ENCODE measurements around the gene DES. TPM values are rescaled to one million over a fixed set of nuclear protein-coding genes. Genes with fewer than 3 reads are reported as not detected.

DES gene
- total and polyA plus RNA-seq, 2 donors (not counting 1 experiment from before 2014, with no cell fraction given): not detected

- H3K4me2 ChIP-seq (replicated peaks; ENCODE audit: low read depth, low read length, poor library complexity, severe bottlenecking): no peak overlapping the region
- intact Hi-C loops (cut with micrococcal nuclease): no loop called here
- Mint-ChIP-seq H3K4me1 (no peaks in the 10 kb centered on the region), H3K4me3 (no peak overlapping the region), H3K27me3 (no peaks in the 10 kb centered on the region), H3K27ac (no peak overlapping the region), H3K9me3 (ENCODE audit: insufficient read depth) (no peaks in the 10 kb centered on the region)
- no peaks in the 10 kb centered on the region for H3K9me3 ChIP-seq (ENCODE audit: control extremely low read depth in 1 of 3, control insufficient read depth in 2 of 3, insufficient read depth in 1 of 3, low read length in 2 of 3)
- ChIA-PET CTCF (no interaction called here), POLR2A (no interaction called here)
- DNase-seq: no peak
- H3K27ac ChIP-seq (ENCODE audit: low read length in 2 of 2): no peak overlapping the region
- H3K36me3 ChIP-seq (replicated peaks in 1 of 2; ENCODE audit: control extremely low read depth in 1 of 2, control insufficient read depth in 1 of 2, extremely low read depth in 1 of 2, insufficient read depth in 2 of 2, low read length in 1 of 2): peaks cover 0 to 52% of the 10 kb centered on the region in 2 experiments
- H3K27me3 ChIP-seq (replicated peaks in 1 of 4; ENCODE audit: control extremely low read depth in 1 of 4, control insufficient read depth in 3 of 4, insufficient read depth in 4 of 4, low read length in 3 of 4): no peaks in the 10 kb centered on the region
- no peak for ATAC-seq (ENCODE audit: low read depth)
- H3K4me1 ChIP-seq (ENCODE audit: control insufficient read depth in 2 of 2, insufficient read depth in 2 of 2, low read length in 2 of 2): no peaks in the 10 kb centered on the region
- no peaks in the 10 kb centered on the region for H4K20me1 ChIP-seq (ENCODE audit: control insufficient read depth, insufficient read depth, low read length, poor library complexity, severe bottlenecking)
- no peak for TF ChIP-seq EZH2 (IDR thresholded peaks at IDR 0.05; ENCODE audit: borderline replicate concordance, insufficient read depth, low read depth, low read length, poor library complexity, severe bottlenecking)
- TF ChIP-seq, protein P1, sequence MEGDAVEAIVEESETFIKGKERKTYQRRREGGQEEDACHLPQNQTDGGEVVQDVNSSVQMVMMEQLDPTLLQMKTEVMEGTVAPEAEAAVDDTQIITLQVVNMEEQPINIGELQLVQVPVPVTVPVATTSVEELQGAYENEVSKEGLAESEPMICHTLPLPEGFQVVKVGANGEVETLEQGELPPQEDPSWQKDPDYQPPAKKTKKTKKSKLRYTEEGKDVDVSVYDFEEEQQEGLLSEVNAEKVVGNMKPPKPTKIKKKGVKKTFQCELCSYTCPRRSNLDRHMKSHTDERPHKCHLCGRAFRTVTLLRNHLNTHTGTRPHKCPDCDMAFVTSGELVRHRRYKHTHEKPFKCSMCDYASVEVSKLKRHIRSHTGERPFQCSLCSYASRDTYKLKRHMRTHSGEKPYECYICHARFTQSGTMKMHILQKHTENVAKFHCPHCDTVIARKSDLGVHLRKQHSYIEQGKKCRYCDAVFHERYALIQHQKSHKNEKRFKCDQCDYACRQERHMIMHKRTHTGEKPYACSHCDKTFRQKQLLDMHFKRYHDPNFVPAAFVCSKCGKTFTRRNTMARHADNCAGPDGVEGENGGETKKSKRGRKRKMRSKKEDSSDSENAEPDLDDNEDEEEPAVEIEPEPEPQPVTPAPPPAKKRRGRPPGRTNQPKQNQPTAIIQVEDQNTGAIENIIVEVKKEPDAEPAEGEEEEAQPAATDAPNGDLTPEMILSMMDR (IDR thresholded peaks at IDR 0.05): no peak
- H3K4me3 ChIP-seq (ENCODE audit: control extremely low read depth in 1 of 5, extremely low read depth in 1 of 5, insufficient read depth in 1 of 5, low read depth in 2 of 5, low read length in 4 of 5): no peak overlapping the region
- H3K79me2 ChIP-seq (ENCODE audit: control insufficient read depth, insufficient read depth, low read length): peaks cover 8% of the 10 kb centered on the region
- no peak overlapping the region for H3K9ac ChIP-seq (ENCODE audit: low read length)
- no peak overlapping the region for H2AFZ ChIP-seq (ENCODE audit: insufficient read depth, low read depth, low read length, poor library complexity, severe bottlenecking)
Measured at GRCh38 chr2:219380926-219381325, 37.3 kb upstream of the DES start.

DNA sequence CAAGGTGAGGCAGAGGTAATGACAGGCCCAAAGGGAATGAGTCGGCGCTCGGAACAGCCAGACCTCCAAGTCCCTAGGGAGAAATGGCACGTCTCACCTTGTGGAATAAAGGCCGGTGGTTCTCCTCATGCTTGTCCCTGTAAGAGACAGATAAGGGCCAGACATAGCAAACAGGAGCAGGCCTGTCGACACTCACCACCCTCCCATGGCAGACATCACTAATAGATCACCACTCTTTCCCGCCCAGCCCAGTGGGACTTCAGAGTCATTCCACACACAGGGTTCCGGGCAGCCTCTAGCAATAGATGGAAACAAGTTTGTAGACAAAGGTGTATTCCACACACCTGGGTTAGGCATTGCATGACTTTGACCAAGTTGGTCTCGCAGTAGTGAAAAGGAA is 36.7 kb upstream of the DES start:
- H2AFZ ChIP-seq (ENCODE audit: insufficient read depth, low read depth, low read length, poor library complexity, severe bottlenecking): no peak overlapping the region
- H3K4me2 ChIP-seq (replicated peaks; ENCODE audit: low read depth, low read length, poor library complexity, severe bottlenecking): no peak overlapping the region
- no peak overlapping the region for H3K4me3 ChIP-seq (ENCODE audit: control extremely low read depth in 1 of 5, extremely low read depth in 1 of 5, insufficient read depth in 1 of 5, low read depth in 2 of 5, low read length in 4 of 5)
- DNase-seq: no peak
- WGBS (ENCODE audit: insufficient coverage): 98% methylated on average over 9 of the region's 9 CpGs
- no peaks in the 10 kb centered on the region for H3K27me3 ChIP-seq (replicated peaks in 1 of 4; ENCODE audit: control extremely low read depth in 1 of 4, control insufficient read depth in 3 of 4, insufficient read depth in 4 of 4, low read length in 3 of 4)
- H3K9ac ChIP-seq (ENCODE audit: low read length): no peak overlapping the region
- intact Hi-C loops (cut with micrococcal nuclease): no loop called here
- Mint-ChIP-seq H3K27ac (no peak overlapping the region), H3K9me3 (ENCODE audit: insufficient read depth) (no peaks in the 10 kb centered on the region), H3K4me3 (no peak overlapping the region), H3K27me3 (no peaks in the 10 kb centered on the region), H3K4me1 (no peaks in the 10 kb centered on the region)
- ATAC-seq (ENCODE audit: low read depth): no peak
- no peaks in the 10 kb centered on the region for H4K20me1 ChIP-seq (ENCODE audit: control insufficient read depth, insufficient read depth, low read length, poor library complexity, severe bottlenecking)
- ChIA-PET CTCF (no interaction called here), POLR2A (no interaction called here)
- H3K9me3 ChIP-seq (ENCODE audit: control extremely low read depth in 1 of 3, control insufficient read depth in 2 of 3, insufficient read depth in 1 of 3, low read length in 2 of 3): no peaks in the 10 kb centered on the region
- TF ChIP-seq, protein P1 (IDR thresholded peaks at IDR 0.05): no peak
- TF ChIP-seq EZH2 (IDR thresholded peaks at IDR 0.05; ENCODE audit: borderline replicate concordance, insufficient read depth, low read depth, low read length, poor library complexity, severe bottlenecking): no peak
- peaks cover 1 to 2% of the 10 kb centered on the region in 2 donors for H3K4me1 ChIP-seq (ENCODE audit: control insufficient read depth in 2 of 2, insufficient read depth in 2 of 2, low read length in 2 of 2)
- no peak overlapping the region for H3K27ac ChIP-seq (ENCODE audit: low read length in 2 of 2)
- peaks cover 10% of the 10 kb centered on the region for H3K79me2 ChIP-seq (ENCODE audit: control insufficient read depth, insufficient read depth, low read length)
- H3K36me3 ChIP-seq (replicated peaks in 1 of 2; ENCODE audit: control extremely low read depth in 1 of 2, control insufficient read depth in 1 of 2, extremely low read depth in 1 of 2, insufficient read depth in 2 of 2, low read length in 1 of 2): peaks cover 0 to 57% of the 10 kb centered on the region in 2 experiments
